Kidney capillary endothelial cell (primary cell): ENCODE data around the gene XPC.
"Not testable (repeated sequence)": the region's sequence is repeated elsewhere in the genome, so short reads cannot be mapped to it uniquely, and the experiment has no call there.

Experiments used
- DNase-seq: peaks from one replicate; pipeline ENCODE4 v3.0.0-alpha.2; 2018; ENCODE audit warnings: low spot score

The XPC gene

DNA sequence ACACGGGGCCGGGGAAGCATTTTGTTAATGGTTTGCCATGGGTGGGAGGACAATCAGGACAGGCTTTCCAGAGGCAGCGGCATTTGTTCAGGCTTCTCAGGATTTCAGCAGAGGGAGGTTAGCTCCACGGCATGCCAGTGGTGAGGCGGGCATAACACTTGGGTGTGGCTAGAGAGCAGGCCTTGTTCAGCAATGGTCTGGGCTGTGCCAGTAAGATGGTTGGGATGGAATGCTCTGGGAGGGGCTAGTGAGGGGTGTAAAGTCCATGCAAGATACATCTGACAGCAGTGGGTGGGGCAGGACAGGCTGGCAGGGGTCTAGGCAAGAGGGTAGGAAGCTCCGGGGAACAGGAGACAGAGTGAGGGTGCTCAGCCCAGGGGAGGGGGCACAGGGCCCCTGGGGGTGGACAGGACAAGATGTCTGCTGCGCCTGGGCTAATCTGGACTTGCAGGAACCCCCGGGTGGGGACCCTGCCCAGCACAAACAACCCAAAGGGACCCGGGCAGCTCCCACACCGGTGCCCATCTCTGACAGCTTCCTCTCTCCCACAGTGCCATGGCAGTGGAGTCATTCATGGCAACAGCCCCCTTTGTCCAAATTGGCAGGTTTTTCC, 45.1 kb downstream of the XPC start:
- no peak for DNase-seq

DNA sequence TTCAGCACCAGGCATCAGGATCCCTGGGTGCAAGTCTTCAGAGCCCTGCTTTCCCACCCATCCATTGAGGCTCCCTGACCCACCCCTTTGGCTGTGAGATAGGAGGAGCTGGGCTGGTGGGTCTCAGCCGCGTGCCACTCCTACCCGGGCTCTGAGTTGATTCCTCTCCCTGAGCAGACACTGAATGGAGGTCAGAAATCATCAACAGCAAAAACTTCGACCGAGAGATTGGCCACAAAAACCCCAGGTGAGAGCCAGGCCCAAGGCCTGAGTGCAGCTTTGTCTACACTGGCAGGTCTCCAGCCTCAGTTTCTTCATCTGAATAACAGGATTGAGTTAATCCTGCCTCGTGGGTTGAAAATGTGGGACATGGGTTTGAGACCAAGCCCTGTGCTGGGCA, 45.7 kb downstream of the XPC start:
- DNase-seq, result no peak

GRCh38 chr3:14132120-14132519, 46.3 kb downstream of the XPC start:
- DNase-seq, result no peak

- no peak for DNase-seq
These were observed 47.3 kb downstream of the XPC start for GRCh38 chr3:14131134-14131533.

- no peak for DNase-seq
These were observed 47.7 kb downstream of the XPC start for GRCh38 chr3:14130707-14131106.

- DNase-seq, result no peak
These were observed 48.2 kb downstream of the XPC start for GRCh38 chr3:14130230-14130629.

- DNase-seq, result no peak
These were observed 49.1 kb downstream of the XPC start for GRCh38 chr3:14129296-14129695.

DNA sequence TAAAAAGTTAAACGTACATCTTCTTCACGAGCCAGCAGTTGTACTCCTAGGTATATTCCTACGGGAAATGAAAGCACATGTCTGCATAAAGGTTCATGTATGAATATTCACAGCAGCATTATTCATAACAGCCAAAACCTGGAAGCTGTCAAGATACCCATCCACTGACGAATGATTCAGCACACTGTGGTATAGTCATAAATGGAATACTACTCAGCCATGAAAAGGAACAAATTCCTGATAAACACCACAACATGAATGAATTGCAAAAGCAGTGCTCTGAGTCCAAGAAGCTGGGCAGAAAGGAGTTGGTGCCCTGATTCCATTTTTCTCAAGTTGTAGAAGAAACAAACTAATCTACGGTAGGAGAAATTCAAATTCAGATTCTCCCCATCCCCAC, 49.7 kb downstream of the XPC start:
- DNase-seq, result no peak

GRCh38 chr3:14127516-14128161, 50.8 kb downstream of the XPC start:
- DNase-seq, result no peak

GRCh38 chr3:14126887-14127505, 51.4 kb downstream of the XPC start:
- no peak for DNase-seq

GRCh38 chr3:14126017-14126886, 52.1 kb downstream of the XPC start:
- no peak for DNase-seq

DNA sequence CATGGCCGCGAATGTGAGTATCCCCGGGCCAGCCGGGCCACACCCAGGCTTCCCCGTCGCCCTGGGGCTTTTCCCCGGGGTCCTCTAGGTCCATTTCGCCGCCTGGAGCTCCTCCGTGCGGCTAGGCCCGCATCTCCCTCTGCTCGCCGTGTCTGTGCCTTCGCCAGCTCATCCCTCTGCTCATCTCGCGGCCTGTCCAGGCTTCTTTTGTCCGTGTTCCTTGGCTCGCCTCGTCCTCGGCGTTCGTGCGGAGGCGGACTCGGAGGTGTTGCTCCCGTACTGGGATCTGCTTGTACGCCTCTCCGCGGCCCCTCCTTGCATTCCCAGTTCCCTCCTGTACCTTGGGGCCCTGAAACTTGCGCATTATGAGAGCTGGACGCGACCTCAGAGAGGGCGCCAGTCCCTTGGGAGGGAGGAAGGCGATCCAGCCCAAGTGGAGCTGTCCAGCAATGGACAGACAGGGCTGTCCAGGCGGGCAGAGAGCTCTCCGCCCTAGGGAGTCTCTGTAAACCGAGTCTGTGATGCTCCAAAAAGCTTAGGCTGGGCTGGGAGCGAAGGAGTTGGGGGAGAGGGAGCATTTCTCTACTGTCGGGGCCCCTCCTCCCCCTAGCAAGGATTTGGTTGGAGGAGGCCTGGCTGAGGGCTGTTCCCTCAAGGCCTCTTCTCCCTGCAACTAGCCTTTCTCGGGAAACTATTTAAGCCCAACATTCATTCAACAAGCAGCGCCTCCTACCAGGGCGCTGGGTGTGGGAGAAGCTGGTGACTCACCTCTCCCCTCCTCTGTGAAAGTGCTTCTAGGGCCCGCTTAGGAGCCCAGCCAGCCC, 53.0 kb downstream of the XPC start:
- DNase-seq, result peak; percentile 54

DNA sequence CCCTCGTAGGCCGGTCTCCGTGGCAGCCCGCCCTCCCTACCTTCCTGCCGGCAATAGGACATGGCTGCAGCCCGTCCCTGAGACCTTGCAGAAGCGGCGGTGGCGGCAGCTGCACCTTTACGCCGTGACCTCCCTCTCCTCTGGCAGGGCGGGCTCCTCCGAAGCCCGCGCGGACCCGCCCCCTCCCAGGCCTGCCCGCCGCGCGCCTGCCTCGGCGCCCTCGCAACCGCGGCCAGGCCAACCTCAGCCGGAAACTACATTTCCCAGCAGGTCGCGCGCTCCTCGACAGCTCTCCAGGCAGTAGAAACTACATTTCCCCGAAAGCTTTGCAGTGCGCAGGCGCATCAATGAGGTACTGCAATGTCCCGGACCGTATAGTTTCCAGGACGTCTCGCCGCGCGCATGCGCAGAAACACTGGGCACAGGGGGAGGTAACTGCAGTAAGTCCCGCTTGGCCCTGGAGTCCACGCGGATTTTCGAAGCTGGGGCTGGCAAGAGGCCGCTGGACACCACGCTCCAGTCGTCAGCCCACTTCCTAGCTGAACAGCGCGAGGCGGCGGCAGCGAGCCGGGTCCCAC, 53.7 kb downstream of the XPC start, which contains the start of the genes CHCHD4 and TMEM43:
Gene CHCHD4, minus strand, starts transcription at position 256 of the 578 bp plus-strand sequence. Its CDS starts 194 bp downstream, at position 62.
Gene TMEM43, plus strand, starts transcription at position 438 of the 578 bp plus-strand sequence. CDS start 142 bp downstream, outside the sequence.
- peak; percentile 100 for DNase-seq

DNA sequence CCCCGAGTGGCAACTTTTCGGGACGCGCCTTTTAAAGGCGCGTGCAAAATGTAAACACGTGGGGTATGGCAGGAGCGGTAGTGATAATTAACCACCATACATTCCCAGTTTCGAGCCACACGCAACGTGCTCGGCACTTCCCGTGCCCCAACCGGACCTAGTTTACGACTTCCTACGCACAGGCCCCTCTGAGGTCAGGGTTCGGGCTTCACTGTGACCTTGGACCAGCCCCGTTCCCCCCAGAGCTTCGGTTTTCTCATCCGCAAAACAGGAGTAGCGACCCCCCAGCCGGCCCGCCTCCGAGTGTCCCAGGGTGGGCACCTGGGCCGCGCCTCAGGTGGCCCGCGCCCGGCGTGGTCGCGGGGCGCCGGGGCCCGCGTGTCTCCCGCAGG, 54.2 kb downstream of the XPC start:
- DNase-seq, result peak; percentile 40

GRCh38 chr3:14123308-14124222, 54.8 kb downstream of the XPC start:
- no peak for DNase-seq

GRCh38 chr3:14122301-14122700, 56.1 kb downstream of the XPC start:
- no peak for DNase-seq

DNA sequence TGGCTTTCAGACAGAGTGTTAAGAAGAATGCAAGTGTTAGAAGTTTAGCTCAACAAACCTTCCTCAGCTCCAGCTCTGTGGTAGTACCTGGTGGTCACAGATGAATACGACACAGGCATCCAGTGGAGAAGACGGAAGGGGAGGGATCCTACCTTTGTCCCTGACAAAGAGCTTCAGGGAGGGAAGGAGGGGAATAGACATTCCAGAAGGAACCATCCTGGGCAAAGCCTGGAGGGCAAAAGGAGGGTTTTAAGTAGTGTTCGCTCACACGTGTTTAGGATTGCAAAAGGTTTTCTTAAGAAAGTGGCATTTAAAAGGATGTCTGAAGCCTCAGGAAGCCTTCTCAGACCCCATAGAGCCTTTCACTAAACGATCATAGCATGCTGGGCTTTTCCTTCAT, 56.5 kb downstream of the XPC start:
- DNase-seq, result no peak

GRCh38 chr3:14120921-14121448, 57.4 kb downstream of the XPC start:
- DNase-seq, result not testable (repeated sequence)

DNA sequence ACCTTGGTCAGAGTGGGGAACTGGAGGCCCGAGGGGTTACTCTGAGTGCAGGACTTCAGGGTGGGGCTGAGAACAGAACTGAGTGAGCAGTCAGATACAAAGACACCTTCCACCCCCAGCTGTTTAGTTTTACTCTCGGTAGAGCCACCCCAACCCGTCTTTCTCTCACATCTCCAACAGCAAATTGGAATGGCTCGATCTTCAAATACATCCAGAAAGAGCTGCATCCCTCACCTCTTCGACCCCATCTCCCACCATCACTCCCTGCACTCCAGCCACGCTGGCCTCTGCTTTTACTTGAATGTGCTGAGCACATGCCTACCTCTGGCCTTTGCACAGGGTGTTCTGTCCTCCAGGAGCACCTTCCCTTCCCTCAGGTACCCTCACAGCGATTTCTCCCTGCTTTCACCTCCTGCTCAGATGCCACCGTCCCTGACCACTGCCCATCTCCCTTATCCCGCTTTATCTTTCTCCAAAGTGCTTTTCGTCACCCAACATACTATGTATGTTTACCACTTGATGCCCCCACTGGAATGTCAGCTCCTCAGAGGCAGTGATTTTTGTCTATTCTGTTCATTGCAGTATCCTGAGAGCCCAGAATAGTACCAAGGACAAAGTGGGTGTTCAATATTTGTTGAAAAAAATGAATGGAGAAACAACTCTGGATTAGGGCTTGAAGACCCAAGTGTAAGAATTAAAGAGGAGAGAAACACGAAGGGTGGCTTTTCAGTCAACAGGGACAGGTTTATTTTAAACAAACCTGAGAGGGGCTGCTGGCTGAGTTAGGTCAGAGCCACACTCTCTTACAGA, 58.1 kb downstream of the XPC start:
- DNase-seq, result no peak
